Endothelial cell of umbilical vein (primary cell): ENCODE measurements around the gene CCDC57. TPM values are rescaled to one million over a fixed set of nuclear protein-coding genes. Genes with fewer than 3 reads are reported as not detected.

ENCODE experiments used
- BruUV-seq: library from RNA; stranded (reverse); fragments of 400-500 nt; replicated peaks from 2 replicates; lab custom pipeline; 2021; lab: Mats Ljungman, UMichigan
- CTCF ChIA-PET: fragments of 300-600, 350-600 bp; sonication (Branson Sonifier 250); formaldehyde crosslinking; loops from one replicate; lab custom pipeline; 2021; ENCODE audit warnings: antibody characterized with exemption, inconsistent platforms; lab: Charles Lee
- POLR2A ChIA-PET: fragments of 300-600, 350-600 bp; sonication (Branson Sonifier 250); formaldehyde crosslinking; loops from one replicate; lab custom pipeline; 2021; ENCODE audit warnings: antibody characterized with exemption, inconsistent platforms; lab: Charles Lee
- DNase-seq: peaks from one replicate; pipeline ENCODE4 v3.0.0-alpha.2; 2011; ENCODE audit warnings: low read depth, low spot score
- FAIRE-seq: peaks from 2 replicates; lab custom pipeline; 2011; peaks lifted over from hg19 to GRCh38; lab: Jason Lieb, UNC
- H2AFZ ChIP-seq: 2 replicates; pipeline ENCODE4 v1.6.0; 2012; ENCODE audit warnings: low read depth, low read length, control low read depth, inconsistent platforms
- H3K27ac ChIP-seq: 2 replicates; pipeline ENCODE4 v1.5.1; 2011; ENCODE audit warnings: low read depth, mild to moderate bottlenecking, control low read depth, low read length, moderate library complexity; ENCODE audit not compliant: insufficient read depth
- H3K27me3 ChIP-seq, 2 experiments: 2 replicates each; pipeline versions ENCODE4 v1.6.0 to v1.6.1; 2011; ENCODE audit warnings: low read length in 2 of 2, mixed read lengths in 1 of 2; ENCODE audit not compliant: control insufficient read depth in 2 of 2, insufficient read depth in 2 of 2
- H3K36me3 ChIP-seq, 2 experiments: 2 replicates in 1 of 2; 3 replicates in 1 of 2; pipeline ENCODE4 v1.5.1; 2011; ENCODE audit warnings: low read length in 2 of 2, mild to moderate bottlenecking in 1 of 2, moderate library complexity in 1 of 2; ENCODE audit not compliant: control insufficient read depth in 2 of 2, insufficient read depth in 2 of 2; ENCODE audit errors: extremely low read depth in 1 of 2
- H3K4me1 ChIP-seq: 3 replicates; pipeline ENCODE4 v1.5.1; 2011; ENCODE audit warnings: mild to moderate bottlenecking, low read length; ENCODE audit not compliant: control insufficient read depth, insufficient read depth; ENCODE audit errors: extremely low read depth
- H3K4me2 ChIP-seq: 2 replicates; pipeline ENCODE4 v1.6.1; 2011; ENCODE audit warnings: low read length, control low read depth, mixed read lengths; ENCODE audit not compliant: insufficient read depth
- H3K4me3 ChIP-seq, 3 experiments: fragments of 200-600 bp in 1 of 3; sonication (generic), shearing (Covaris generic) in 1 of 3; replicated peaks in 1 of 3; 2 replicates each; pipeline ENCODE4 v1.5.1; 2011 to 2016; ENCODE audit warnings: control low read depth in 3 of 3, low read length in 3 of 3, mild to moderate bottlenecking in 2 of 3, inconsistent platforms in 1 of 3, low read depth in 1 of 3, moderate library complexity in 1 of 3; ENCODE audit not compliant: insufficient read depth in 1 of 3
- H3K79me2 ChIP-seq: 2 replicates; pipeline ENCODE4 v1.6.0; 2012; ENCODE audit warnings: low read length, inconsistent platforms; ENCODE audit not compliant: control insufficient read depth, insufficient read depth
- H3K9ac ChIP-seq: replicated peaks from 2 replicates; pipeline ENCODE3; 2011; ENCODE audit warnings: low read length, control low read depth; ENCODE audit not compliant: insufficient read depth; ENCODE audit errors: extremely low read depth
- H3K9me1 ChIP-seq: replicated peaks from 3 replicates; pipeline ENCODE4 v1.6.0; 2011; ENCODE audit warnings: mild to moderate bottlenecking, low read length; ENCODE audit not compliant: control insufficient read depth, insufficient read depth; ENCODE audit errors: extremely low read depth
- H3K9me3 ChIP-seq: replicated peaks from 2 replicates; pipeline ENCODE4 v1.5.1; 2012; ENCODE audit warnings: low read length, inconsistent platforms; ENCODE audit not compliant: control insufficient read depth, insufficient read depth
- H4K20me1 ChIP-seq: replicated peaks from 2 replicates; pipeline ENCODE3; 2011; ENCODE audit warnings: mild to moderate bottlenecking, low read length; ENCODE audit not compliant: control insufficient read depth, insufficient read depth; ENCODE audit errors: extremely low read depth
- CTCF ChIP-seq, 2 donors: IDR thresholded peaks; 1 replicate in 1 of 2; 2 replicates in 1 of 2; pipeline ENCODE4 v1.5.1; 2011; ENCODE audit warnings: low read length in 2 of 2, mild to moderate bottlenecking in 2 of 2, moderate library complexity in 2 of 2, control low read depth in 1 of 2, inconsistent platforms in 1 of 2, low read depth in 1 of 2; ENCODE audit not compliant: insufficient read depth in 1 of 2; ENCODE audit errors: extremely low read depth in 1 of 2
- EZH2 ChIP-seq: IDR thresholded peaks from 2 replicates; pipeline ENCODE4 v1.6.1; 2012; ENCODE audit warnings: borderline replicate concordance, low read depth, mild to moderate bottlenecking, moderate library complexity, low read length, inconsistent platforms; ENCODE audit not compliant: severe bottlenecking
- FOS ChIP-seq: IDR thresholded peaks from 2 replicates; pipeline ENCODE4 v1.6.1; 2011; ENCODE audit warnings: mild to moderate bottlenecking, low read length, moderate library complexity, borderline replicate concordance; ENCODE audit not compliant: insufficient read depth
- GATA2 ChIP-seq: IDR thresholded peaks from 2 replicates; pipeline ENCODE4 v1.7.0; 2011; ENCODE audit warnings: low read depth, mild to moderate bottlenecking, moderate library complexity, mixed read lengths, low read length; ENCODE audit not compliant: insufficient read length, insufficient read depth
- JUN ChIP-seq: IDR thresholded peaks from 2 replicates; pipeline ENCODE4 v1.6.1; 2011; ENCODE audit warnings: borderline replicate concordance, low read depth; ENCODE audit not compliant: insufficient read length, insufficient read depth
- MYC ChIP-seq: IDR thresholded peaks from one replicate; pipeline ENCODE4 v1.6.1; 2011; ENCODE audit warnings: mild to moderate bottlenecking, low read depth, low read length
- POLR2A ChIP-seq: IDR thresholded peaks from 2 replicates; pipeline ENCODE4 v1.6.1; 2012; ENCODE audit warnings: low read depth, mild to moderate bottlenecking, control low read depth, low read length
- POLR2AphosphoS5 ChIP-seq: IDR thresholded peaks from 2 replicates; pipeline ENCODE4 v1.6.1; 2012; ENCODE audit warnings: low read depth, mild to moderate bottlenecking, control low read depth, low read length, moderate library complexity; ENCODE audit not compliant: insufficient read depth
- dilution Hi-C: fragments of 300-500 bp; cut with MboI; formaldehyde crosslinking; loops from one replicate; pipeline ENCODE4 v1.15.0; 2019; ENCODE audit warnings: low sequenced_read_pairs; ENCODE audit not compliant: extremely low pct_ligation_motif_present
- intact Hi-C: fragments of 100-400 bp; cut with micrococcal nuclease; formaldehyde crosslinking; loops from one replicate; pipeline ENCODE4 v1.10.0; 2022
- polyA plus RNA-seq, 4 experiments: library from polyadenylated mRNA; depleted of rRNA in 3 of 4; stranded (reverse) in 3 of 4; unstranded in 1 of 4; fragments of >200 nt; gene quantifications; 2 replicates each; pipeline versions ENCODE4 v1.2.1 to v1.2.3, GENCODE V29; 2011 to 2012; ENCODE audit warnings: missing spikeins in 1 of 4
- total RNA-seq: library from RNA; stranded (reverse); gene quantifications from 2 replicates; pipeline ENCODE4 v1.2.3, GENCODE V29; 2021
- TF ChIP-seq, protein P1 (sequence below): IDR thresholded peaks from 2 replicates; pipeline ENCODE4 v1.6.1; 2011; ENCODE audit not compliant: insufficient read depth, insufficient read length

CCDC57 gene
- total and polyA plus RNA-seq, 2 donors (not counting 3 experiments of a cell fraction or from before 2014, with no cell fraction given): 18.6 to 31.6 TPM

- no peak for FAIRE-seq
- no TSS peak for BruUV-seq
- peaks cover 0 to 2% of the 10 kb centered on the region in 2 experiments for H3K36me3 ChIP-seq
- CTCF ChIA-PET: no interaction called here
- DNase-seq: no peak
- H4K20me1 ChIP-seq: no peaks in the 10 kb centered on the region
- no peak overlapping the region for H3K4me3 ChIP-seq
- POLR2A ChIA-PET: no interaction called here
- H3K9ac ChIP-seq: no peak overlapping the region
- no peak for TF ChIP-seq POLR2A
- no peak for TF ChIP-seq FOS
- TF ChIP-seq EZH2: no peak
- TF ChIP-seq GATA2: no peak
- no peak for TF ChIP-seq JUN
- TF ChIP-seq MYC: no peak
- TF ChIP-seq, protein P1, sequence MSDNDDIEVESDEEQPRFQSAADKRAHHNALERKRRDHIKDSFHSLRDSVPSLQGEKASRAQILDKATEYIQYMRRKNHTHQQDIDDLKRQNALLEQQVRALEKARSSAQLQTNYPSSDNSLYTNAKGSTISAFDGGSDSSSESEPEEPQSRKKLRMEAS: no peak
- no peak for TF ChIP-seq POLR2AphosphoS5
- TF ChIP-seq CTCF (IDR thresholded peaks at IDR 0.05; ENCODE audit: extremely low read depth in 1 of 2, insufficient read depth in 1 of 2, low read depth in 1 of 2, low read length in 2 of 2): no peak
- no peak overlapping the region for H3K4me2 ChIP-seq
- H3K27ac ChIP-seq: no peak overlapping the region
- intact Hi-C loops (no loop called here), dilution Hi-C loops (no loop called here)
- H2AFZ ChIP-seq: no peak overlapping the region
- H3K9me3 ChIP-seq: no peaks in the 10 kb centered on the region
- no peaks in the 10 kb centered on the region for H3K4me1 ChIP-seq
- H3K9me1 ChIP-seq: no peaks in the 10 kb centered on the region
- H3K79me2 ChIP-seq: no peaks in the 10 kb centered on the region
- no peaks in the 10 kb centered on the region for H3K27me3 ChIP-seq
These were observed 27.9 kb downstream of the CCDC57 start for GRCh38 chr17:82184761-82185160.
